T-helper 2 cell treated with Interferon-gamma antibody and Interleukin-4, amounts not matched to agents 100 ng/mL and 5 ng/mL, for 36 hours (primary cell): ENCODE data around the gene MAP4K2. TPM values are rescaled to one million over a fixed set of nuclear protein-coding genes. Genes with fewer than 3 reads are reported as not detected.

ENCODE experiments used
- intact Hi-C: fragments of 100-400 bp; cut with micrococcal nuclease; formaldehyde crosslinking; loops from one replicate; pipeline ENCODE4 v1.15.1; 2023
- total RNA-seq: library from RNA; stranded (reverse); gene quantifications from 2 replicates; pipeline ENCODE4 v1.2.3, GENCODE V29; 2022

The MAP4K2 gene
- total RNA-seq, 1 donor from 2014 or later = 72.5 TPM

DNA sequence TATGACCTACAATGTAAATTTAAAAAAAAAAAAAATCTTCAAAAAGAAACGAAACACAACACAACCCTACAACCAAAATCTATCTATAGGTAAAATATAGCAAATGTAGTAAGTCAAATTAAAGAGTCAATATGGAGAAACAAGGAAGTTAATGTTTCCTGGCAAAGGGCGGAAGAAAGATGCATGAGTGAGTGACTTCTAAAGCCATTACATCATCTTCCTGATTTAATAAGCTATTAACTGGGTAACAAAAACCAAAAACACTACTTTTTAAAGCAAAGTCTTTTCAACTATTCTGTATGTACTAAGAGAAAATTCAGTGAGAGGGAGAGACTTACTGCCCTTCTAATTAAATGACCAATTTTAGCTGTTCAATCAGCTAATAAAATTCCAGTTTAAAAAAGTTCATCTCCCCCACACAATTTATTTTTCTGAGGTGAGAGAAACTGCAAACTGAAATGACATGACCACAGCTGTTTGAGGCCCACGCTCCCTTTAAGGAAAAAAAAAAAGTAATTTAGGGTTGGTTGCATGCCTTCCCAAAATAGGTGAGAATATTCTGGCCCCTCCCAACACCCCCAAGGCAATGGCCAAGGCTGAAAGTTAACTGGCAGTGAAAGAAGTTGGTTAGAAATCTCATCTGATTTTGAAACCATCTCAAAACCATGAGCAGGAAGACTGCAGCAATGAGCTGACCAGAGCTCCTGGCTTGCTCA, 30.6 kb downstream of the MAP4K2 start:
- intact Hi-C loops = loop anchor here (10.0 kb wide), 1 partner anchor 242 kb away; the partner anchor contains the start of gene ARL2

GRCh38 chr11:64771861-64772260, 31.2 kb downstream of the MAP4K2 start:
- intact Hi-C loops = loop anchor here (10.0 kb wide), 1 partner anchor 243 kb away; the partner anchor contains the start of gene ARL2

DNA sequence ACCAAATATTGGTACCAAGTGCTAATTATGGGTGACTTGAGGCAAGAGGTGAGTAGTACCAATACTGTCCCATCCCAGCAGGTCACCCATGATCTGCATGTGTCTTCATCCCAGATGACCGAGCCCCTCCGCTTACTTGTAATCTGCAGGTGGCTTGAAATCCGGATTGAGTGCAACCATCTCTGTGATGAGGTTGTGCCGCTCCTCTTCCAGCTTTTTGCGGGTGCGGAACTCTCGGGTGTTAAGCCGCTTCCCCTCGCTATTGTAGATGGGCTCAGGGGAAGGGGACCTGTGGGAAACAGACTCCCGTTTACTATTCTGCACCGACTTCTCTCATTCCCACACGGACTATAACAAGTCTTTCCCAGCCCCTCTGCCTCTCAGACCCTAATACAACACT, 32.9 kb downstream of the MAP4K2 start:
- intact Hi-C loops = loop anchor here (10.0 kb wide), 1 partner anchor 245 kb away; the partner anchor contains the start of gene ARL2

- intact Hi-C loops = no loop called here
Measured at GRCh38 chr11:64769283-64769682, 33.7 kb downstream of the MAP4K2 start.

- intact Hi-C loops = no loop called here
Measured at GRCh38 chr11:64768300-64768694, 34.7 kb downstream of the MAP4K2 start.

DNA sequence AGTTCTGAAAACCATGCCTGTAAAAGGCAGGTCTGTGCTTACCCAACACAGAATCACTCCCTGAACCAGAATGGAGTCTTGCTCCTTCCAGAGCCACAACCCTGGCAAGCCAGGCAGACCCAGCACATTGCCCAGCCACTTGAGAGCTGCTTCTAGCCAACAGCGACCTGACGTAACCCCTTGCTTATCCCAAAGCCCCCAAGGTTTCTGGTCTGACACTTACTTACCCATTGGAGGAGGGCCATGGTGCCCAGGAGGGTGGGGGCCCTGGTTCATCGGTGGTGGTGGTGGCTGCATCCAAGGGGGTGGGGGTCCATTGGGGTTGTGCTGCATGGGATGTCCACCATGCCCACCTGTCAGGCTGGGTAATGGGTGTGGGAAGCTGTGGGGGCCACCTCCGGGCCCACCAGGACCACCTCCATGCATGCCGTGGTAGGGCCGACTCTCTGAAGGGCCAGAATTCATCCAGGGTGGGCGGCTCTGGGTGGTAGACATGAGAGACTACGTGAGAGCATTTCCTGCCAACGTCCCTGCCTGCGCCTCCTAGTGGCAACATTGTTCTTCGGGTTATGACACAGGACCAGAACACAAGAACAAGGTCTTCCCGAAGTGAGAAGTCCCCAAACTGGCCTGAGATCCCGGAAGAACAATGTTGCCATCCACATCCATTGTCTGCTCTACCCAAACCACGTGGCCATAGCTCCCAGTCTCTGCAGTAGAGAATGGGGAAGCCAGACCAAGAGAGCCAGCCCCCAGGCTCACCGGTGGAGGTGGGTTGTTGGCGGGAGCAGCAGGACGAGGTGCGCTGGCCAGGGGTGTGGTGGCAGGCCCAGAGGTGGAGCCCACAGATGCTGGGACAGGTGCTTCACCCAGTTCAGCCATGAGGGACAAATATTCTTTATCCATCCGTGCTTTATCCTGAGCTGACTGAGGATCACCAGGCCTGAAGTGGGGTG, 35.4 kb downstream of the MAP4K2 start:
- intact Hi-C loops = loop anchor here (1.0 kb wide), 1 partner anchor 24 kb away; no protein-coding TSS in a partner anchor

DNA sequence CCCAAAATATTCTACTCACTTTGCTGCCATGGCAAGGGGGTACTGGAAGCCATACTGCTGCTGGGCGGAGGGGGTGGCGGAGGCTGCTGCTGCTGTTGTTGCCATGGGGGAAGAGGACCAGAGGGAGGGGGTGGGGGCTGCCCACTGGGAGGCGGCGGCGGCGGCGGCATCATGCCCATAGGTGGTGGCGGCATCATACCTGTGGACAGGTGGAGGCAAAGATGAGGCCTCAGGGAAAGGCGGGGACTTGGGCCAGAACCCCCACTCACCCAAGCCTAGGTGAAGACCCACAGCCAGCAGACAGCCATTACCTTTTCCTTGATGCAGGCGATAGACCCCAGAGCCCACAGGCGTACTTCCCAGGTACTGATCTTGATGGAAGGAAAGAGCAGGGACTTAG, 36.1 kb downstream of the MAP4K2 start:
- intact Hi-C loops = loop anchor here (1.0 kb wide), 1 partner anchor 24 kb away; no protein-coding TSS in a partner anchor

DNA sequence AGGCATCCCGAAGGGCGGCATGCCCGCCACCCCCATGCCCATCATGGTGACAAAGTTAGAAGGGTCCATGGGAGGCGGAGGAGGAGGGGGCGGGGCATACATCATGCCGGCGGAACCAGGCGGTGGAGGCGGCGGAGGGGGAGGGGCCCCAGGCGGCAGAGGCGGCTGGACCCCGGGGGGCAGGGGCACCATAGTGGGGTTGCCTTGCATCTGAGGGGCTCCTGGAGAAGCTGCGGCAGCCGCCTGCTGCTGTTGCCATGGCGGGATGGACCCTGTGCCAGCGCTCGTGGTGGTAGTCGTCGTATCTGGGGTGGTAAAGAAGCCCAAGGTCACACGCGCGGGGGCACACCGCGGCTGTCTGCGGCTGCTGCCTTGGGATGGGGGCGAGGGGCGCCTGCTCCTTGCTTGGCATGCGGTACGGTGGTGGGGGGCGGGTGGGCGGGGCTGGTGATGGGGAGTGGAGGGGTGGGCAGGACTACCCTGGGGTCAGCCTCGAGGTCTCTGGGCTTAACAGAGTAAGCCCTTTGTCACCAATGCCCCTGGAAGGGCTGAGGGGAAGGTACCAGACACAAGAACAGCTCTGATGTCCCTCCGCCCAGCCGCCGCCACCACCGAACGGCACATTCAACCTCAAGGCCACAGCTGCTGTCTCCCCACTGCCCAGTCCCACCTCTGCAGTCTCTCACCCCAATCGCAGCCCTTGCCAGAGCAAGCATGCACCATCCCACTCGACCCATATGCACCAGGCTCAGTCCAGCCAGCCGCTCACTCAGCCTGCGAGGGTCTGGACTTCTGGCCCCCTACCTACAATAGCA, 37.0 kb downstream of the MAP4K2 start:
- intact Hi-C loops = no loop called here

- intact Hi-C loops = no loop called here
Measured at GRCh38 chr11:64765291-64765850, 37.6 kb downstream of the MAP4K2 start.

DNA sequence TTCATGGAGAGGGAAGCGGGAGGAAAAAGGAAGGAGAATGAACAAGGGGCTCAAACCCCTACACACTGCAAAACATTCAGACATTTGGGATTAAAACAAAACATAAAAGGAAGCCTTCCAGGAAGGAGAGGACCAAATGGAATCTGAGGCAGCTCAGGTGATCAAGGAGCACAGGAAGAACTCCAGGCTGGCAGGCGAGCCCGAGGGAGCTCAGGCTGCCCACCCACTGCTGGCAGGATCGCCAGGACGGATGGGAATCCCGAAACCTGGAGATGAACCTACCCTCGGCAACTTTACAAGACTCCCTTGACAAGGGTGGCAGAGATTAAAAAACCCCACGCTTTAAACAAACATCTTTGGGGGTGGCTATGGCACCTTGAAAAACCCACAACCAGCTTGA, 38.3 kb downstream of the MAP4K2 start:
- intact Hi-C loops = no loop called here

DNA sequence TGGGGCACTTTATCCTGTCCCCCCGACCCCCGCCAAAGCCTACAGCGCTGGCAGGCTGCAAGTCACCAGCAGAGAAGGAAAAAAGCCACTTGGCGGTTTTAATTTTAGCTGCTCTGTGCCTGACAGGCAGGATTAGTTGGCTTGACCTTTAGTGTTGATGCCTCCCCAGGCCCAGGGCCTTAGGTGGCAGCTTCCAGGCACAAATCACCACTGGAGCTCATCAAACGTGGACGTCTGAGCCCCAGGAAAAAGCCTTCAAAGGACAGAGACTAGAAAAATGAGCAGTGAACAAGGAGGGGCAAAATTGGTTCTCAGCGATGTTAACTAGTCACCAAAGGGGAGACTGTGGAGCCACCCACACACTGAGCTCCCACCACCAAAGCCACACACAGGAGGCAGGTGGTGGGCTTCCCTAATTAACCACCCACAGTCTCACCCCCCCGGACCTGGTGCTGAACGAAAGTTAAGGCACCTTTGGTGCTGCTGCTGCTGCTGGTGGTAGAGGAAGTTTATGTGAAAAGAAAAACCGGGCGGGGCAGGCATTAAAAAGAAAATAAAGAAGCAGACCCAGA, 38.9 kb downstream of the MAP4K2 start:
- intact Hi-C loops = no loop called here

GRCh38 chr11:64763526-64764039, 39.4 kb downstream of the MAP4K2 start:
- intact Hi-C loops = no loop called here

DNA sequence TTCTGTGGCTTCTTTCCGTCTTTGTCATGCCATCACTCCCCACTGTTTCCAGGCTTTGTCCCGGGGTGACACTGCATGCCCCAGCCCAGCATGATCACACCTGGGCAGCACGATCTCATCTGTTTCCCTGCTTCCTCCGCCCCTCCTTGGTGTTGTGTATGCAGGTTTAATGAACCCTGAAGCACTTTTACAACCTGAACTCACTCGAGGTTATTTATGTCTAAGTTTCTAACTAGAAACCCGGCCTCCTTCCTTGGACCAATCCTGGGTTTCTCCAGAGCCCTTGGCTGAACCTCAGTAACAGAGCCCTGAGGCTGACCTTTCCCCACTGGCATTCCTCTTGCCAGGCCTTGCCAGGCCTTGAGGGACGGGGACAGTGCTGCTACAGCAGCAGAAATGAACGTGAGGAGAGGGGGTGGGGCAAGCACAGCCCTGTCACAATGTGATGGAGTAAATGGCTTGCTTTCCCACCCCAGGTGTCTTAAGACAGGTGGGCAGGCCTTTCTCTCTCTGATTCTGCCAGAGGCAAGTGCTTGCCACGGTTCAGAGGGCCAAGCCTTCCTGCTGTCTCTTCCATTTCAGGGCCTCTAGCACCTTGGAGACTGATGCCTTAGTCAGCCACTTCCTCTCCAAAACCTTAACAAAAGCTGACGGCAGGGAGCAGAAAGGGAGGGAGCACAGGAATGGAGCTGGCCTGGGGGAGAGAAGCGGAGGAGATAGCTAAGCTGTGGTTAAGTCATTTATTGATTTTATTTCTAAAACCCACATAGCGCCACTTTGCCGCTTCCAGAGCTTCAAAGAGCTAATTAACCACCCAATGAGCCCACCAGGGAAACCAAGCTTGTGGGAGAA, 40.1 kb downstream of the MAP4K2 start:
- intact Hi-C loops = no loop called here

- intact Hi-C loops = no loop called here
Measured at GRCh38 chr11:64762277-64762673, 40.7 kb downstream of the MAP4K2 start.

GRCh38 chr11:64760759-64761420, 42.1 kb downstream of the MAP4K2 start:
- intact Hi-C loops = no loop called here

DNA sequence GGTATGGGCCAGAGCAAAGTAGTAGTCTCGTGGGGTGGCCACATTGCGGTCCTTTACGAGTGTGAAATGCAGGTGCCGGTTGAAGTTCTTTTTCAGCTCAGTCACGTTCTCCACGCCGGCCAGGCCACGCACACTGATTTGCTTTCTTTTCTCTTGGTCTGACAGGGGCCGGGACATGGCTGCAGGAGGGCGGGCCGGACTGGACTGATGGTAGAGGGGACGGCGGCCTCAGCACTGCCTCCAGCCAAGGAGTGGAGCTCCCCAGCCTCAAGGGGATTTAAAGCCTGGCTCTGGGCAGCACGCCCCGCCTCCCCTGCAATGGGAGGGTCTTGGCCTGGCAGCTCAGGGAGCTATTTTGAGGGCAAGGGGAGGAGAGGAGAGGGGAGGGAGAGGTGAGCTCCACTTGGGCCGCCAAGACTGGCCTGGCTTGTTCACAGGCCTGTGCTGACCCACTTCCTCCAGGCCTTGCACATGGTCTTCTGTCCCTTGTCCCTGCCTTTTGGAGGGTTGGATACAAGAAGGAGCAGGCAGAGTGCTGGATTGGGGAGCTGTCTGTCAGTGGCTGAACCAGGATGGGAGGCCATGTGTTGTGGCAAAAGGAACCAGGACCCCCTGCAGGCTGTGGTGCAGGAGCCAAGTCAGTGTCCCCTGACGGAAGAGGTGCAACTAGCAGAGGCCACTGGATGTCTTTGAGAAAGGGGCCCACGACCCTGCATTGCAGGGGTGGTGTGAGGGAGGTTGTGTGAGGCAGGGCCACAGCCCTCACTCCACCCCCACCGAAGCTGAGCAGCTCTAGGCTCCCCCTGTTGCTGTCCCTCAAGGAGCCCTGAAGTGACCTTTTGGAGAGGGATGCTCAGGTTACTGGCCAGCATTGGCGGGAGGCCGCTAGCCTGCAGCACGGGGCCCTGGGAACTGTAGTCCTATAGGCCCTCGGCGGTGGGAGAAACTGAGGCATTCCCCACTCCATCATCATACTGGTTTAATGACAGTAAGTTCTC, 43.0 kb downstream of the MAP4K2 start, which contains the start of gene PYGM:
PYGM (minus strand) TSS at position 253 of the 998 bp plus-strand sequence; CDS start at position 177, 76 bp downstream.
- intact Hi-C loops = no loop called here

GRCh38 chr11:64759131-64759721, 43.8 kb downstream of the MAP4K2 start:
- intact Hi-C loops = no loop called here
